ENCODE data around the gene TMED6.

The TMED6 gene

DNA sequence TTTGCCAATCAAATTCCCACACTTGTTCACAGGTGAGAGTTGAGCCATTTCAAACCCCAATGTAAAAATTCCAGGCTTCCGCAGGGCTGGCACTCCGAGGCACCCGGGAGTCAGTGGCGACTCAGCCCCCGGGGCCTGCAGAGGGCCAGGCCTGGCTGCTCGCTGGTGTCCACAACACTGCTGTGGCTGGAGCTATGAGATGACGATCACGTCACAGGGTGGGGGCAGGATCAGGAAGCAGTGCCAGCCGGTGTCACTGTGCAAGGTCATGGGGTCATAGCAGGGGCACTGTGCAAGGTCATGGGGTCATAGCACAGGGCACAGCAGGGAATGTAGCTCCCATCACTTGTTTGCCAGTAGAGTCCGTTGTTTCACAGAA lies 32.7 kb downstream of the TMED6 start:
- TF ChIP-seq EZH2 (IDR thresholded peaks at IDR 0.05) (no peak), FOXP2 (optimal IDR thresholded peaks at IDR 0.05; ENCODE audit: control extremely low read depth, extremely low read length, insufficient read depth) (no peak), POLR2AphosphoS5 (IDR thresholded peaks at IDR 0.05; ENCODE audit: borderline replicate concordance, low read depth, low read length) (no peak)
- peaks cover 31% of the 10 kb centered on the region; the same call in 1 of the 2 replicates for H3K36me3 ChIP-seq (ENCODE audit: insufficient read depth, low read length)

GRCh38 chr16:69318177-69318910 lies 33.2 kb downstream of the TMED6 start:
- Histone ChIP-seq H3K9ac (ENCODE audit: insufficient read length) (no peak overlapping the region), H3K27ac (no peak overlapping the region), H3K36me3 (ENCODE audit: insufficient read depth, low read length) (peaks cover 31% of the 10 kb centered on the region; the same call in 1 of the 2 replicates), H3K4me3 (no peak overlapping the region), H3K9me3 (ENCODE audit: low read depth, low read length) (no peaks in the 10 kb centered on the region)
- TF ChIP-seq EZH2 (IDR thresholded peaks at IDR 0.05) (no peak), POLR2AphosphoS5 (IDR thresholded peaks at IDR 0.05; ENCODE audit: borderline replicate concordance, low read depth, low read length) (no peak), FOXP2 (optimal IDR thresholded peaks at IDR 0.05; ENCODE audit: control extremely low read depth, extremely low read length, insufficient read depth) (no peak)
- no peak for DNase-seq (ENCODE audit: low read depth, low spot score)

More for the DNA sequence above, 32.7 kb downstream of the TMED6 start:
- no peak overlapping the region for H3K9ac ChIP-seq (ENCODE audit: insufficient read length)
- no peak overlapping the region for H3K4me3 ChIP-seq
- no peak overlapping the region for H3K27ac ChIP-seq
- no peaks in the 10 kb centered on the region for H3K9me3 ChIP-seq (ENCODE audit: low read depth, low read length)
- DNase-seq (ENCODE audit: low read depth, low spot score) = no peak

DNA sequence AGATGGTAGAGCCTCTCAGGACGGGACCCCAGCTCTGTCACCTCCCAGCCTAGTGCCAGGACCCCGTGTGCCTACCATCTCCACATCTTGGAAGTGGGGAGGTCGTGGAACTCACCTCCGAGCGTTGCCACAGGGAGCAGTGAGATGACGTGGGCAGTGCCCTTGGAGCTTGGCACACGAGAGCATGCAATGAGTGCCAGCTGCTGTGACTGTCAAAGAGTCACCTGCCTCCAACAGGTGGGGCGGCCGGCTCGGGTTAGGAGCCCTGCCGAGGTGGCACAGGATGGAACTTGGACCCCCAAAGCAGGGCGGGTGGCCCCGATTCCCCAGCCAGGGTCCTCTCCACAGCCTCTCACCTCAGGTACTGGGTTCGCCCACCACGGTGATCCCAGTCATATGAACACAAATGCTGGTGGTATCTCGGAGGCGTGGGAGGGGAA lies 35.0 kb downstream of the TMED6 start:
- no peak for TF ChIP-seq EZH2 (IDR thresholded peaks at IDR 0.05)
- TF ChIP-seq FOXP2 (optimal IDR thresholded peaks at IDR 0.05; ENCODE audit: control extremely low read depth, extremely low read length, insufficient read depth) = no peak
- TF ChIP-seq POLR2AphosphoS5 (IDR thresholded peaks at IDR 0.05; ENCODE audit: borderline replicate concordance, low read depth, low read length) = no peak
- peaks cover 26% of the 10 kb centered on the region; the same call in 1 of the 2 replicates for H3K36me3 ChIP-seq (ENCODE audit: insufficient read depth, low read length)
- no peak overlapping the region for H3K27ac ChIP-seq
- no peak overlapping the region for H3K9ac ChIP-seq (ENCODE audit: insufficient read length)
- no peak for DNase-seq (ENCODE audit: low read depth, low spot score)
- H3K4me3 ChIP-seq = no peak overlapping the region
- H3K9me3 ChIP-seq (ENCODE audit: low read depth, low read length) = no peaks in the 10 kb centered on the region

DNA sequence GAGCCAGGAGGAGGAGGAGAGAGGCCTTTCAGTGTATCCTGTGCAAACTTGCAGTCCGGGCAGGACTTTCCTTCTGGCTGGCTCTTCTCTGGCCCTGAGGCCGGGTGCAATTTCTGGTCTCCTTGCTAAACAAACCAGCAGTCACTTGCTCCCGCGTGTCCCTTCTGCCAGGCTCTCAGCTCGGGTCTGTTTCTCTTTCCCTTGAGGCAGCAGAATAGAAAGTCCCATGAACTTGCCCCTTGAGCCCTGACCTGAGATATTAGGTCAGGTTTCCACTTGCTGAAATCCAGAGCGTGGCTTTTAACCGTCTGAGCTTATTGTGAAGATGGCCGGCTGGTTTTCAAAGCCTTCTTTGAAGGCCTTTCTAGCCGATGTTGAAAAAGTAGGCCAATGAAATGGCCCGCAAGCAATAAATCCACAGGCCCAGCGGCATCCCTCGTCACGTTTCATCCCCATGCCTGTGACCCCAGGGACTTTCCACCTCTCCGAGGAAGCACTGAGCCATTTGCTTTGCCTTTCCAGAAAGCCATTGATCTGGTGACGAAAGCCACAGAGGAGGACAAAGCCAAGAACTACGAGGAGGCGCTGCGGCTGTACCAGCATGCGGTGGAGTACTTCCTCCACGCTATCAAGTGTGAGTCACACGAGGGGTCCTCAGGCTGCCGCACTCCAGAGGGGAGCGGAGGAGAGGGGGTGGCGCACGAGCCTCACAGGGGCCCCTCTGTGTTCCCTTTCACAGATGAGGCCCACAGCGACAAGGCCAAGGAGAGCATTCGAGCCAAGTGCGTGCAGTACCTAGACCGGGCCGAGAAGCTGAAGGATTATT lies 35.9 kb downstream of the TMED6 start:
- H3K9me3 ChIP-seq (ENCODE audit: low read depth, low read length) = no peaks in the 10 kb centered on the region
- no peak overlapping the region for H3K27ac ChIP-seq
- TF ChIP-seq EZH2 (IDR thresholded peaks at IDR 0.05) (no peak), POLR2AphosphoS5 (IDR thresholded peaks at IDR 0.05; ENCODE audit: borderline replicate concordance, low read depth, low read length) (no peak), FOXP2 (optimal IDR thresholded peaks at IDR 0.05; ENCODE audit: control extremely low read depth, extremely low read length, insufficient read depth) (no peak)
- DNase-seq (ENCODE audit: low read depth, low spot score) = no peak
- H3K36me3 ChIP-seq (ENCODE audit: insufficient read depth, low read length) = peaks cover 17% of the 10 kb centered on the region; the same call in 1 of the 2 replicates
- H3K9ac ChIP-seq (ENCODE audit: insufficient read length) = no peak overlapping the region
- no peak overlapping the region for H3K4me3 ChIP-seq

DNA sequence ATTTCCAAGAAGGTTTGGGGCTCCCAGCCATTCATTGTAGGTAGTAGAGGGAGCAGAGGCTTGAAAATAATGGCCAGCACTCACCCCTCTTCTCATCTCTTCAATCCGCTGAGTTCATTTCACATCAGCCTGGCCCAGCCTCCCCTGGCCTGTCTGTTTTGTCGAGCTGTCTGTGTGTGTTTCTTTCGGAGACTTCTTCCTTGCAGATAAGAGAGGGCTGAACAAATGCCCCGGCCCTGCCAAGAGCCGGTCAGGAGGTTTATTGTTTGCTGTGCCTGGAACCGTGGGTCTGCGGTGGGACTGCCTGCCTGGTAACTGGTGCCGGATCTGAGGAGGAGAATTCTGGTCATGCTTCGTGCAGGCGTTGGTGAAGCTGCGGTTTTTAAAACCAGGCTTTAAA lies 37.1 kb downstream of the TMED6 start:
- H3K9ac ChIP-seq (ENCODE audit: insufficient read length) = no peak overlapping the region
- DNase-seq (ENCODE audit: low read depth, low spot score) = no peak
- H3K36me3 ChIP-seq (ENCODE audit: insufficient read depth, low read length) = peaks cover 10% of the 10 kb centered on the region; the same call in 1 of the 2 replicates

GRCh38 chr16:69313469-69313868 lies 38.1 kb downstream of the TMED6 start:
- Histone ChIP-seq H3K9ac (ENCODE audit: insufficient read length) (no peak overlapping the region), H3K36me3 (ENCODE audit: insufficient read depth, low read length) (peaks cover 4% of the 10 kb centered on the region; the same call in 1 of the 2 replicates), H3K27ac (no peak overlapping the region), H3K4me3 (no peak overlapping the region), H3K9me3 (ENCODE audit: low read depth, low read length) (no peaks in the 10 kb centered on the region)
- TF ChIP-seq EZH2 (IDR thresholded peaks at IDR 0.05) = no peak
- no peak for TF ChIP-seq FOXP2 (optimal IDR thresholded peaks at IDR 0.05; ENCODE audit: control extremely low read depth, extremely low read length, insufficient read depth)
- no peak for TF ChIP-seq POLR2AphosphoS5 (IDR thresholded peaks at IDR 0.05; ENCODE audit: borderline replicate concordance, low read depth, low read length)
- no peak for DNase-seq (ENCODE audit: low read depth, low spot score)

More for the DNA sequence above, 37.1 kb downstream of the TMED6 start:
- Histone ChIP-seq H3K4me3 (no peak overlapping the region), H3K9me3 (ENCODE audit: low read depth, low read length) (no peaks in the 10 kb centered on the region), H3K27ac (no peak overlapping the region)
- TF ChIP-seq FOXP2 (optimal IDR thresholded peaks at IDR 0.05; ENCODE audit: control extremely low read depth, extremely low read length, insufficient read depth) (no peak), EZH2 (IDR thresholded peaks at IDR 0.05) (no peak), POLR2AphosphoS5 (IDR thresholded peaks at IDR 0.05; ENCODE audit: borderline replicate concordance, low read depth, low read length) (no peak)

DNA sequence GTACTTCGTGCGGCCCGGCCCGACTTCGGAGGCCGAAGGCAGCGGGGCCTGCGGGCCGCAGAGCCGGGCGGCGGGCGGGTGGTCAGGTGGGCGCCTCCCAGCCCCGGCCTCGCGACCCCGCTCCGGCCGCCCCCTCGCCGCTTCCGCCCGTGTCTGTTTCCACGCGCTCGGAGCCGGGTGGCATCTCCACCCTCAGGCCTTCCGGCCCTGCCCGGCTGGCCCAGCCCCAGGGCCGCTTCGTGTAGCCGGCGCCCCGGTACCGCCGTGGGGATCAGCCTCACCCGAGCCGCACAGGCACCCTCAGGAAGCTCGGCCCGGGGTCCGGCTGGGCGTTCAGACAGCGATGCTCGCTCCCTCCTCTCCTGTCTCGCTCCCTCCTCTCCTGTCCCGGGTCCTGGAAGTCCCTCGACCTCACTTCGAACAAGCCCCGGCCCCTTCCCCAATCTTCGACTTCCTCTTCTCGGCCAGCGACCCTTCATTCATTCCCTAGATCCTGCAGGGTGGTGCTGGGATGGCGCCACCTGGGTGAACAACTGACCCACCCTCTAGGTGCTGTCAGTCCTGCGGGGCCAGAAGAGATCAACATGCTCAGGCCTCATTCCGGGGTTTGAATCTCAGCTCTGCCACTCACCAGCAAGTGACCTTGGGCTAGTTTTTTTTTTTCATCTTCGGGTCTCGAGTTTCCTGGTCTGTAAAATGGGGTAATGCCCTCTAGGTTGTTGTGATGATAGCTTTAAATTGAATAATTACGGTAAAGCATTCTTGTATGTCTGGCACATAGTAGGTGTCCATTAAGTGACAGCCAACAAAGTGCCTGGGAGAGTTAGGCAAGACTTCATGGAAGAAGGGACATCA lies 39.8 kb downstream of the TMED6 start:
- DNase-seq (ENCODE audit: low read depth, low spot score) = no peak
- Histone ChIP-seq H3K36me3 (ENCODE audit: insufficient read depth, low read length) (peaks cover 4% of the 10 kb centered on the region; the same call in 1 of the 2 replicates), H3K9me3 (ENCODE audit: low read depth, low read length) (no peaks in the 10 kb centered on the region), H3K9ac (ENCODE audit: insufficient read length) (peak overlapping the region; percentile 84), H3K27ac (no peak overlapping the region), H3K4me3 (peak overlapping the region; percentile 79)
- TF ChIP-seq FOXP2 (optimal IDR thresholded peaks at IDR 0.05; ENCODE audit: control extremely low read depth, extremely low read length, insufficient read depth) (no peak), EZH2 (IDR thresholded peaks at IDR 0.05) (no peak), POLR2AphosphoS5 (IDR thresholded peaks at IDR 0.05; ENCODE audit: borderline replicate concordance, low read depth, low read length) (no peak)

Measured in SK-N-MC (cell line).